Left hindlimb (tissue), 1 donor: ENCODE results near the gene ACOX3.
"Not testable (repeated sequence)": the region's sequence is repeated elsewhere in the genome, so short reads cannot be mapped to it uniquely, and the experiment has no call there.

Source experiments
- DNase-seq: peaks from one replicate; pipeline ENCODE4 v3.0.0-alpha.2; 2018

Gene ACOX3

DNA sequence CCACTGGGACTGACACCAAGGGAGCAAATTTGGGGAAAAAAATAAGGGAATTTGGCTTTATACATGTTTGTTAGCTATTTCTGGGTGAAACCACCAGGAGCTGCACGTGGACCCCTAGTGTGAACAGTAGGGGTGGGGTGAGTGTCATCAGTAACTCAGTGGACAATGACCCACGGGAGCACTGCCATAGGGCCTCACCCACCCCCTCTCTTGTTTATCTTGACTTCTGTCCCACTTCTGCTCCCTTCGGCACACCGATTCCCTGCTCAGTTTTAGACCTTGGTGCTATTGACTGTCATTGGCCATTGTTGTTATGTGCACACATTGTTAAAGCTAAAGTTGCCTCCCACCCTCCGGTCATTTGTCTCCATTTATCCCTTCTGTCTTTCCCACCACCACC lies 9.0 kb downstream of the ACOX3 start:
- DNase-seq, result no peak

DNA sequence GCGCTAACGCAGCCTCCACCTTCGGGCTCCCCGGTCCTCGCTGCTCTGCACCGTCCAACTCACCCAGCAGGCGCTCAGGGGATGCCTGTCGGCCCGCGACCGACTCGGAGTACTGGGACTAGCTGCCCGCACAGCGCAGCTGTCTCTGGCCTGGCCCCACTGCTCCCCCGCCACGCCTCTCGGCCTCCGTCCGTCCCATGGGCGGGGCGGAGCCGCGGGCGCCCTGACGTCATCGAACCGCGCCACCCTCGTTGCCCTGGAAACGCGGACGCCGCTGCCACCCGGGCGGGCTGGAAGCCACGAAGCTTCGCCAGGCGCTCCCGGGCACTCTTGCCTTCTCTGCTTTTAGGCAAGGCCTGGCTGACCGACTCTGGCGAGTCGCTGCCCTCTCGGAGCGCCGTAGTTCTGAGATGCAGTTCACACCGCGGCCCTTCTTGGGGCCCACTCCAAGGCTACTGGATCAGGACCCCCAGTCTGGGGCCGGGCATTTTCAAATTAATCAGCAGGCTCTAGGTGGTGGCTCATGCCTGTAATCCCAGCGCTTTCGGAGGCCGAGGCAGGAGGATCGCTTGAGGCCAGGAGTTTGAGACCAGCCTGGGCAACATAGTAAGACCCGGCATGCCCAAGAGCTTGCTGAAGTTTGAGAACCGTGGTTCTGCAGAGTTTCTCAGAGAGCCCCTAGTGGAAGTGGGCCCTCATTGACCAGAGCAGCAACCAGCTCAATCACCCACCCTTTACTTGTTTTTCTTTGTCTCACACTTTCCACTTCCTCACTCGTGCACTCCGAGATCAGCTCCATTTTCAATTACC lies 12.0 kb downstream of the ACOX3 start:
- peak; percentile 93 for DNase-seq

DNA sequence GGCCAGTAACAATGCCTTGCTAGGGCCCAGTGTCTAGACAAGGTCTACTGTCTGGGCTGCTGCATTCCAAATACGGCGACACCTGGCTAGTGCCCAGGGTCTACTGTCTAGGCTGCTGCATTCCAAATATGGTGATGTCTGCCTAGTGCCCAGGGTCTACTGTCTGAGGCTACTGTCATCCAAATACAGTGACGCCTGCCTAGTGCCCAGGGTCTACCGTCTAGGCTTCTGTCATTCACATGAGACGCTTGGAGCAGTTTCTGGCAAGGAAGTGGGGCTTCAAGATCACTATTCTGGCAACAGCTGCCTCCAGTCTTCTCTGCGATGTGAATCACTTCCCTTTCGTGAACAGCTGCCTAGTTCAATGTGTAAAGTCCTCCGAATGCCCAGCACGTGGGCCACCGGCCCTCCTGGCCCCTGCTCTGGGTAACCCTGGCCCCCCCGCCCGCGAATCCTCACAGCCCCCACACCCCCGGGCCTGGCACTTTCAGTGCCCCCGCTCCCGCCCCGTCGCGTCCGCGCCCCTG lies 12.7 kb downstream of the ACOX3 start:
- peak; percentile 74 for DNase-seq

DNA sequence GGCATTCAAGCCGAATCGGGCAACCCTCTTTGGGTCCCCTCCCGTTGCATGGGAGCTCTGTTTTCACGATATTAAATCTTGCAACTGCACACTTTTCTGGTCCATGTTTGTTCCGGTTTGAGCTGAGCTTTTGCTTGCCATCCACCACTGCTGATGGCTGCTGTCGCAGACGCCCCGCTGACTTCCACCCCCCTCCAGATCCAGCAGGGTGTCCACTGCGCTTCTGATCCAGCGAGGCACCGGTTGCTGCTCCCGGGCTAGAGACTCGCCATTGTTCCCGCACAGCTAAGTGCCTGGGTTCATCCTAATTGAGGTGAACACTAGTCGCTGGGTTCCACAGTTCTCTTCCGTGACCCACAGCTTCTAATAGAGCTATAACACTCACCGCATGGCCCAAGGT lies 13.3 kb downstream of the ACOX3 start:
- no peak for DNase-seq

DNA sequence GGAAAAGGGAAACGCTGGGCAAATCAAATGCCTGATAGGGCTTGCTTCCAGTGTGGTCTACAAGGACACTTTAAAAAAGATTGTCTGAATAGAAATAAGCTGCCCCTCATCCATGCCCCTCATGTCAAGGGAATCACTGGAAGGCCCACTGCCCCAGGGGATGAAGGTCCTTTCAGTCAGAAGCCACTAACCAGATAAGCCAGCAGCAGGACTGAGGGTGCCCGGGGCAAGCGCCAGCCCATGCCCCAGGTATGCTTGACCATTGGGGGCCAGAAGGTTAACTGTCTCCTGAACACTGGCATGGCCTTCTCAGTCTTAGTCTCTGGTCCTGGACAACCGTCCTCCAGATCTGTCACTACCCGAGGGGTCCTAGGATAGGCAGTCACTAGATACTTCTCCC lies 17.7 kb downstream of the ACOX3 start:
- no peak for DNase-seq

DNA sequence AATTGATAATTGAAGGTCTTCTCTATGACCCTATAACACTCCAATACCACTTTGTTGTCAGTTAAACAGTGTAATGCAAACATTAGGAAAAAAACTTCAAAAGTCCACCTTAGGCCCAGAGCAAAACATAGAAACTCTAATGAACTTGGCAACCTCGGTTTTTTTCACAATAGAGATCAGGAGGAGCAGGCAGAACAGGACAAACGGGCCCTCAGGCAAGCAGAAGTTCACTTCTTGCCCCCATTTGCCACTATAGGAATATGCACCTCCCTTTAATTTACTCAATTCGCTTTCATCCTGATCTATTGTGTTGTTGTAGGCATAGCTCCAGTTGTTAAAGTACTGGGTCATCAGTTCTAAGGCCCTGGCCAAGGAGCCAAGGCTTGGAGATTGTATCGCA lies 18.2 kb downstream of the ACOX3 start:
- no peak for DNase-seq

DNA sequence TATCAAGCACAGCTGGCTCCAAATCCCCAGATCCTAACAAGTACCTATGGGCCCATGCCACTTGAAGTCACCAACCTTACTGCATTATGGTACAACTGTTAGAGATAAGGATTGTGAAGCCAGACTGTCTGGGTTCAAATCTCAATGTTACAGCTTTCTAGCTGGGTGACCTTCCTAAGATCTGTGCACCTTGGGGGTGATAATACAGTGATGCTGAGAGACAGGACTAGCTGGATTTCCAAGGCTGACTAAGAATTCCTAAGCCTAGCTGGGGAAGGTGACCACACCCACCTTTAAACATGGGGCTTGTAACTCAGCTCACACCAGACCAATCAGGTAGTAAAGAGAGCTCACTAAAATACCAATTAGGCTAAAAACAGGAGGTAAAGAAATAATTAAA lies 20.4 kb downstream of the ACOX3 start:
- DNase-seq, result not testable (repeated sequence)

DNA sequence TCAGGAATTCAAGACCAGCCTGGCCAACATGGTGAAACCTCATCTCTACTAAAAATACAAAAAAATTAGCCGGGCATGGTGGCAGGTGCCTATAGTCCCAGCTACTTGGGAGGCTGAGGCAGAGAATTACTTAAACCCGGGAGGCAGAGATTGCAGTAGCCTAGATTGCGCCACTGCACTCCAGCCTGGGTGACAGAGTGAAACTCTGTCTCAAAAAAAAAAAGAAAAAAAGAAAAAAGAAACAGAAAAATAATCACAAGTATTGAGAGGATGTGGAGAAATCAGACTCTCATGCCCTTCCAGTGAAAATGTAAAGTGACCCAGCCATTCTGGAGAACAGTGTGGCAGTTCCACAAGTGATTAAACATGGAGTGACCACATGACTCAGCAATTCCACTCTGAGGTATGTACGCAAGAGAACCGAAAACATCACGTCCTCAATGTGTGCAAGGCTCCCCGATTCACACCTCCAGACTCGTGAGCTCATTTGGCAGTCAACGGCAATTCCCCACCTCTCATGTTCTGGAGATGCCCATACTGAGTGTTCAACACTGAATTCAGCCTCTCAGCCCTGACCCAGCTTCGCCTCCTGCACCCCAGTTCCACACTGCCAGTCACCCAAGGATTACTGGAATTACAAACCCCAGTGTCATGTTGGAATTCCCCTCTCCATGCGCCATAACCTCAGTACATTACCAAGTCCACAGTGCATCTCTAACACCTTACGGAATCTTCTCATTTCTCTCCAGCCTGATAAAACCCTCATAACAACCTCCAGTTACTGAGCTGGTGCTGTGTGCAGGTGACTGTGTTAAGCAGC lies 21.1 kb downstream of the ACOX3 start:
- DNase-seq, result no peak

DNA sequence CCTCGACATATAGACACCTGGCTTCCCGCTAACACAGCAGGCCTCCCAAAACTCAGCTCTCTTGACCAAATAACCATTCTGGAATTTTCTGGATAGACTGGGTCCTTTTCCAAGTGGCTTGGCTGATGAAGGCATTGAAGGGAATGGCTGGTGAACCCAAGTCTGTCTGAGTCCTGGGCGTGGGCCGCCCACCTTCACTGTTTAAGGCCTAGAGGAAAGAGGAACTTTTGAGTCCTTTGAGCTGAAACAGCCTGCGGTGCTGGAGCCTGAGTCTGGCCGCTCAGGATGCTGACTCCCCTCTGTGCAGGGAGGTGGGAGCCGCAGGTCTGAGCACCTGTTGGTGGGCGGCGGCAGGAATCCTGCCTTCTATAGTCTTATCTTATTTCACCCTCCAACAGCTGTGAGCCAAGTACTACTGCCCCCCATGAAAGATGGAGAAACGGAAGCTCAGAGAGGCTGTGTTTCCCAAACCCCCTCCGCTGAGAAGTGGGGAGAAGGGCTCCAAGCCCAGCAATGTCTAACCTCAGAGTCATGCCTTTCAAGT lies 23.4 kb downstream of the ACOX3 start:
- DNase-seq, result no peak

DNA sequence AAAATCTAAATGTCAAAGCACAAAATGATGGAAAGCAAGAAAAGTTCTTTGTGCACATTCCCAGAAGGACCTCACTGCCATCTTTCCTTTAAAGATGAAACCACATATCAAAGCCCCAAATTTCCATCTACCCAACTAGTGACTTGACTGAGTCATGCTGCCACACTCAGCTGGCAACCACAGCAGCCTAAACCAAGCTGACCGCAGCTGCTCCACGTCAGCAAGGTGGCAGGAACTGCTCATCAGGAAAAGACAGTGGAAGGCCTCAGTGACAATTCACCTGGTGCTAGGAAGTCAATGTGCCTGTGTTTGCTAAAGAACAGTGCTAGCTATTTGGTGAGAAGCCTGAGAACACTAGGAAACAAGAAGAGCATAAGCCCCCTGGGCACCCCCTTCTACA lies 26.1 kb downstream of the ACOX3 start:
- DNase-seq, result no peak

DNA sequence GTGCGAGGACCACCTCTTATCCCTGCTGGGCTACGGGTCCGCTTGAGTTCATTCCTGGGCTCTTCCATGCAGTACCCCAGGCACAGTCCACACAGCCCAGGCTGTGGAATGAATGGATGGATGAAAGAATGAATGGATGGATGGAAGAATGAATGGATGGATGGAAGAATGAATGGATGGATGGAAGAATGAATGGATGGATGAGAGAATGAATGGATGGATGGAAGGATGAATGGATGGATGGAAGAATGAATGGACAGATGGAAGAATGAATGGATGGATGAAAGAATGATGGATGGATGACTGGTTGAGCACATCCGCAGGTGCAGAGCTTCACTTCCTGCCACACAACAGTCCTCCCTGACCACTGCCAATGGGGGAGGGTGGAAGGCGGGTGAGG lies 28.2 kb downstream of the ACOX3 start:
- DNase-seq, result no peak

DNA sequence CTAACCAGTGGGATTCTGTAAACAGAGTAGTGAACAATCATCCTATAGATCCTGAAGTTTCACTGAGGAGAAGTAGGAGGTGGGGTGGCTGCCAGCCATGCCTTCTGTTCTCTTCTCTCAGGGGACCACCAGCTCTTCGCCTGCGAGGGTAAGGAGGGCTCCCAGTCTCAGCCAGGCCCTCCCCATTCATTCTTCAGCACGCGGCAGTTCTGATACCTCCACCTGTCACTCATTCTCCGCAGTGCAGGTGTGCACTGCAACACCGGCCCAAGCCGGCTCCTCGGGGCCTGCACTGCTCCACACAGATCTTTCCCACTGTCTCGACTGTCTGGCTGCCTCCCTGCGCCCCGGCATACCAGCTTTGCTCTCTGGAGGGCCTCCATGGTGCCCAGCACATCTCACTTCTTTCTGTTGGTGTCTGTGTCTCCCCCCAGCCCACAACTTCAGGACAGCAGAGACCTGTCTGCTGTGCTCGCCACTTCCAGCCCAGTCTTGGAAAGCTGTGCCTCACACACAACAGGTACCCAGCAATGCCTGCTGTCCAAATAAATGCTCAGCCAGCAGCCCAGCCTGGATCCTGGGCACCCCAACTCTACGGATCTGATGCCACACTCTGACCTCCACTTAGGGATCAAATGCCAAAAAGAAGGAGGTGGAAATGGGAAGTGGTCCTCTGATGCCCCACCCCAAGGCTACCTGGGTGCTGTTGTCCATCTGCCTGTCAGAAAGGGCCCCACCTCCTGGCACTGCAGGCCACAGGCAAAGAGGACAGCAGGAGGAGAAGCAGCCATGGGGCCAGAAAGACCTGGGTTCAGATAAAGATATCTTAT lies 29.0 kb downstream of the ACOX3 start:
- no peak for DNase-seq

DNA sequence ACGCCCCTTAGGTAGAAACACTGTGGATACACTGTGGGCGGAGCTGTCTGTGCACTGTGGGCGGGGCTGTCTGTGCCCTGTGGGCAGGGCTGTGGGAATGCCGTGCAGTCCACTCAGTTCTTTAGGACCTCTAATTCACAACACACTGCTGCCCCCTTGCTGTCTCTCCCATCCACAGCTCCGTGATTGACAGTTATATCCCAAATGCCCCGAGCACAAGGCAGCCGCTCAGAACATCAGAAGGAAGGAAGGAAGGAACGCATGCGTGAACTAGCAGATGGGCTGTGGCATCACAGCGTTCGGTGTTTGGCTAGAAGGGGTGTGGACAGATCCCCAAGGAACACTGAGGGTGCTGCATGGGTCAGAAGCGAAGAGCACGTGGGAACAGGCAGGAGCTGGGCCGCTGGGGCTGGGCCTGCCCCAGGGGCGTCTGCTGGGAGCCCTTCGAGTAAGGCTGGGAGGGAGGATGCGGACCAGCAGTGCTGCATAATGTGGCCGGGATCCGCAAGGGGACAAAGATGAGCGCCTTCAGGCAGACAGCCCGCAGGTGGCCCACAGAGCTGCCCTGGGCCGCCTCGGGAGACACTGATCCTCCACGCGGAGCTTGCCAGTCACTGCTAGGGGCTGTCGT lies 29.8 kb downstream of the ACOX3 start:
- peak; percentile 70 for DNase-seq

DNA sequence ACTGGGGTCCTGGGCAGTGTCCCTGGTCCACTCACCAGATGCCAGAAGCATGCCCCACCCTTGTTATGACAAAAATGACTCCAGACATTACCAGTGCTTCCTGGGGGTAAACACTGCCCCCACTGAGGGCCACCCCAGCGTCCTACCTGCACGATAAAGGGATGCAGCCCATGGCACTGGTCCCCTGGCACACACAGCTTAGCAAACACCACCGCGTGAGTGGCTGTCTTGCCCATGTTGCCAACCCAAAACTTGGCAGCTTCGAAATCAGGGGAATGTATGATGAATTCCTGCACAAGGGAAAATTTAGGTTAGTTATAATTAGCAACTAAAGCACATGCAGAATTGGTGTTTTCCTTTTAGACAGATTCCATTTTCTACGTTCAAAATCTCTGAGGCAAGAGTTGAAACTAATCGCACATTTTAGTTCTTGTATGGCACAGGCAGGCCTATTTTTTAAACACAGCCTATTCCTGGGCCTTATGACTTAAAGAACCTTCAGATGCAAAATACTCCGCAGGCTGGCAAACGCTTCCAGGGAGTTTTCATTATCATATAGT lies 30.4 kb downstream of the ACOX3 start:
- DNase-seq, result no peak

DNA sequence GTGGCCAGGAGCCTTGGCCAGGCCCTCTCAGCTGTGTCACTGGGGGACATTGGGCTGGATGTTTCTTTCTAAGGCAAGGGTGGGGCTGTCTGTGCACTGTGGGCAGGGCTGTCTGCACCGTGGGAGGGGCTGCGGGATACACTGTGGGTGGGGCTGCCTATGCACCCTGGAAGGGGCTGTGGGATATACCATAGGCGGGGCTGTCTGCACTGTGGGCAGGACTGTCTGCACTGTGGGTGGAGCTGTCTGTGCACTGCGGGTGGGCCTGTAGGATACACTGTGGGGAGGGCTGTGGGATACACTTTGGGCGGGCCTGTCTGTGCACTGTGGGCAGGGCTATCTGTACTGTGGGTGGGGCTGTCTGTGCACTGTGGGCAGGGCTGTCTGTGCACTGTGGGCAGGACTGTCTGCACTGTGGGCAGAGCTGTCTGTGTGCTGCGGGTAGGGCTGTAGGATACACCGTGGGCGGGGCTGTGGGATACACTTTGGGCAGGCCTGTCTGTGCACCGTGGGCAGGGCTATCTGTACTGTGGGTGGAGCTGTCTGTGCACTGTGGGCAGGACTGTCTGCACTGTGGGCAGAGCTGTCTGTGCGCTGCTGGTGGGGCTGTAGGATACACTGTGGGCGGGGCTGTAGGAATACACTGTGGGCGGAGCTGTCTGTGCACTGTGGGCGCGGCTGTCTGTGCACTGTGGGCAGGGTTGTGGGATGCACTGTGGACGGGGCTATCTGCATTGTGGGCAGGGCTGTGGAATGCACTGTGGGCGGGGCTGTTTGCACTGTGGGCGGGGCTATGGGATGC lies 31.1 kb downstream of the ACOX3 start:
- DNase-seq, result peak; percentile 83

DNA sequence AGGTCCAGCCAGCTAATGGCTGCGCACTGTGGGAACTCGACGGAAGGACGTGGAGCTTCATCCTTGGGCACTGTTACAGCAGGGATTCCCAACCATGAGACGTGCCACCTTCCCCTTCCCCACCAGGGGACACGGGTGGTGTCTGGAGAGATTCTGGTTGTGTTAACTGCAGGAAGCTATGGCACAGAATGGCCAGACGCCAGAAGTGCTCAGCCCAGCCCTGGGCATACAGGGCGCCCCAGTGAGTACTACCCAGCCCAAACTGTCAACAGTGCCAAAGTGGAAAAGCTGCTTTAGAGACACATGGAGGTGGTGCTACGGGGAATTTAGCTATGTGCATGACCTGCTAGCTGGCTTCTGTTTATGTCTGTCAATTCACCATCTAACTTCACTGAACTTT lies 32.8 kb downstream of the ACOX3 start:
- DNase-seq, result no peak

DNA sequence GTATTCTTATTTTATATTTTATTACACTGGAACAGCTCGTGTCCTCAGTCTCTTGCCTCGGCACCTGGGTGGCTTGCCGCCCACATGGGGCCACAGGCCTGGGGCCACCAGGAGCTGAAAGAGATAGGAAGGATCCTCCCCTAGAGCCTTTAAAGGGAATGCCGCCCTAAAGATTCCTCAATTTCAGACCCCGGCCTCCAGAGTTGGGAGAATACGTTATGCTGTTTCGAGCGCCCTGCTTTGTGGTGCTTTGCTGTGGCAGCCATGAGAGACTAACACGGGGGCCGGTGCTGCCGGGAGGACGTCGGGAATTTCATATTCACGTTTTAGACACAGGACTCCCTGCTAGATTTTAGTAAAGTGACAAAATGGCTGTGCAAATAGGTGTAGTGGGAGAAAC lies 33.2 kb downstream of the ACOX3 start:
- DNase-seq, result no peak

DNA sequence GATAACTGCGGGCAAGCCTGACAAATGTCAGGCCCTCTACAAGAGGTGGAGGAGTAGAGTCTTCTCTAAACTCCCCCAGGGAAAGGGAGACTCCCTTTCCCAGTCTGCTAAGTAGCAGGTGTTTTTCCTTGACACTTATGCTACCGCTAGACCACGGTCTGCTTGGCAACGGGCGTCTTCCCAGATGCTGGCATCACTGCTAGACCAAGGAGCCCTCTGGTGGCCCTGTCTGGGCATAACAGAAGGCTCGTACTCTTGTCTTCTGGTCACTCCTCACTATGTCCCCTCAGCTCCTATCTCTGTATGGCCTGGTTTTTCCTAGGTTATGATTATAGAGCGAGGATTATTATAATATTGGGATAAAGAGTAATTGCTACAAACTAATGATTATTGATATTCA lies 33.6 kb downstream of the ACOX3 start:
- DNase-seq, result not testable (repeated sequence)

DNA sequence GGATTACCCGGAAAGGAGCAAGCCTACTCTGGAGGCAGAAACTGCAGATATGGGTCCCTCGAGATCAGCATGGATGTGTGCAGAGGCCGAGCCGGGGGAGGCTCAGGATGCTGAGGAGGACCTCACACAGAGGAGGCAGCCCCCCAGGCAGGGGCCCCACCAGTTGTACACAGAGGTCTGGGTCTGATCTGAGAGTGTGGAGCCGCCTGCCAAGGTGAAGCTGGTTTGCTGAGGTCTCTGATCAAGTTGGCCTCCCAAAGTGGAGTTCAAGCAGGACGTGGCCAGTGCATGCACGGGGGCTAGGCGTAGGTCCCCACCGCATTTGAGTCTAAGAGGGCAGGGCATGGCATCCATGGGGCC lies 35.0 kb downstream of the ACOX3 start:
- DNase-seq, result no peak

DNA sequence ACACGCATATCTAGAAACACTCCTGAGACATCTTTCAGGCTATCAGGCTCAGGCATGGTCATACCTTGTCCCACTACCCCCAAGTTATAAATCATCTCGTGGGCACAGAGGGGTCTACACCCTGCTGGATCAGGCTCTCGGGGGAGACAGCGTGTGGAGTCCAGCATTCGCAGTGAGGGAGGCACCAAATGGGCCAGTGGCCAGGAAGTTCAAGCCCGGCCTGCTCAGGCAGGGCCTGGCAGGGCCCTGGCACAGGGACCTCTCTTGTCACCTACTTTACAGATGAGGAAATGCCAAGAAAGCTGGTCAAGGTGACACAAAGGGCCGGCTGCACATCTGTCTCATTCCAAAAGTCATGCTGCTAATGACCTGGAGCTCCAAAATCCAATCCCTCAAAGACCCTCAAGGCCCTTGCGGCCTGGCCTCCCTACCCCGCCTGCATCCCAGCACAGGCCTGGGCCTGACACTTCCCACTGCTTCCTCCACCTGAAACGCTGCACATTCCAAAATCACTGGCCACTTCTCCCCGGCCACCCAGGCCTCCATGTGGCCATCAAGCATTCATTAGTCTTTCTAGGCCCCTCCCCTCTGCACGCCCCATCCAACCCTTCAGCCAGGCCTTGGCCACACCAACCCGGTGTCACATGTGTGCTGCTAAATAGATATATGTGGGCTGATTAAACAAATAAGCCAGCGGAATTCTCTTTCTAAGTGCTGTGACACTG lies 35.6 kb downstream of the ACOX3 start:
- no peak for DNase-seq

DNA sequence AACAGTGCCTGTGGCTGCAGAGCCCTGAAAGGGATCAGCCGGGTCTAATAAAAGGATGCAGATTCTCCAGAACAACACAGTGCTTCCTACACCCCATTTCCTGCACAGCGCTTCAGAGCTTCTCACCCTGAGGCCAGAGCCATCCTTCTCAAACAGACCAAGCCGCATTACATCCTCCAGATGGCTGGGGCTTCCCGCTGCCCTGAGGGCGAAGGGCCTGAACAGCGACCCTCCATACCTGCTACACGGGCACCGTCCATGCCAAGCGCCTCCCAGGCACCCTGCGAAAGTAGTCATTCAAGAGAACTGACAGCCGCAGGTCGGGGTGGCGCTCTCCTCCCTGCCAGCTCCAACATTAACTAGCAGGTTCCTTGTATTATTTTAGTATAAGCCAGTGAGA lies 36.5 kb downstream of the ACOX3 start:
- no peak for DNase-seq
